ENCODE measurements around the gene CWC22.
"Not testable (repeated sequence)": the region's sequence is repeated elsewhere in the genome, so short reads cannot be mapped to it uniquely, and the experiment has no call there.

The CWC22 gene

GRCh38 chr2:180006781-180007579 lies at the start of gene CWC22:
TSS of gene CWC22 (minus strand) at chr2:180007297. CDS start at chr2:179993341, 13,956 bp downstream.
- DNase-seq, result peak; percentile 84 to 88

GRCh38 chr2:180056367-180057118 lies 49.4 kb upstream of the CWC22 start:
- peak; percentile 9 to 16 for DNase-seq

- DNase-seq, result not testable (repeated sequence)
Observed at GRCh38 chr2:180054576-180054975, 47.5 kb upstream of the CWC22 start.

GRCh38 chr2:180050246-180050645 lies 43.1 kb upstream of the CWC22 start:
- no peak for DNase-seq

GRCh38 chr2:180048251-180048650 lies 41.2 kb upstream of the CWC22 start:
- DNase-seq, result no peak

GRCh38 chr2:180046776-180047175 lies 39.7 kb upstream of the CWC22 start:
- DNase-seq, result no peak

GRCh38 chr2:180046202-180046601 lies 39.1 kb upstream of the CWC22 start:
- no peak for DNase-seq

- no peak for DNase-seq
Observed at GRCh38 chr2:180040146-180040925, 33.2 kb upstream of the CWC22 start.

- no peak for DNase-seq
Observed at GRCh38 chr2:180038997-180039396, 31.9 kb upstream of the CWC22 start.

GRCh38 chr2:180033993-180034894 lies 27.1 kb upstream of the CWC22 start:
- DNase-seq, result peak; percentile 76 to 86

GRCh38 chr2:180029575-180029974 lies 22.5 kb upstream of the CWC22 start:
- no peak for DNase-seq

- no peak for DNase-seq
Observed at GRCh38 chr2:180021850-180022249, 14.8 kb upstream of the CWC22 start.

GRCh38 chr2:180017784-180018183 lies 10.7 kb upstream of the CWC22 start:
- DNase-seq, result no peak

GRCh38 chr2:180016937-180017336 lies 9.8 kb upstream of the CWC22 start:
- DNase-seq, result no peak

- no peak for DNase-seq
Observed at GRCh38 chr2:180015951-180016709, 9.0 kb upstream of the CWC22 start.

GRCh38 chr2:180012523-180012922 lies 5.4 kb upstream of the CWC22 start:
- no peak for DNase-seq

GRCh38 chr2:180010701-180011100 lies 3.6 kb upstream of the CWC22 start:
- DNase-seq, result no peak

- DNase-seq, result no peak
Observed at GRCh38 chr2:180006231-180006630, 866 bp downstream of the CWC22 start.

GRCh38 chr2:180005465-180005864 lies 1.6 kb downstream of the CWC22 start:
- DNase-seq, result not testable (repeated sequence)

GRCh38 chr2:180004731-180005130 lies 2.4 kb downstream of the CWC22 start:
- DNase-seq, result no peak

- no peak for DNase-seq
Observed at GRCh38 chr2:180003559-180003958, 3.5 kb downstream of the CWC22 start.
